Measurements from ENCODE around the gene SLC12A1.

The SLC12A1 gene

GRCh38 chr15:48330105-48330785 is 124.1 kb downstream of the SLC12A1 start:
- no peaks in the 10 kb centered on the region for H3F3A ChIP-seq (ENCODE audit: insufficient read depth, low read length)
- H3K27me3 ChIP-seq (ENCODE audit: insufficient read depth, low read length) = no peaks in the 10 kb centered on the region
- H3K36me3 ChIP-seq (ENCODE audit: insufficient read depth, low read length) = peaks cover 27% of the 10 kb centered on the region; the same call in 1 of the 2 replicates
- peaks cover 37% of the 10 kb centered on the region for H3K4me1 ChIP-seq (ENCODE audit: insufficient read depth, low read length, severe bottlenecking)
- peaks cover 26% of the 10 kb centered on the region for H3K79me2 ChIP-seq (ENCODE audit: insufficient read depth, low read length)
- no peak overlapping the region for H3K27ac ChIP-seq (ENCODE audit: low read depth, low read length, poor library complexity, severe bottlenecking)
- peak overlapping the region; percentile 90 for H3K9ac ChIP-seq (ENCODE audit: low read length)
- H3K9me2 ChIP-seq (ENCODE audit: low read depth, low read length) = no peaks in the 10 kb centered on the region
- no peak for TF ChIP-seq CTCF (IDR thresholded peaks at IDR 0.05; ENCODE audit: low read length)
- no peak for TF ChIP-seq EZH2 (IDR thresholded peaks at IDR 0.05; ENCODE audit: borderline replicate concordance, low read length)
- H3K4me3 ChIP-seq (ENCODE audit: low read depth, low read length, poor library complexity, severe bottlenecking) = peak overlapping the region; percentile 81
- H3K9me3 ChIP-seq (ENCODE audit: low read length) = no peaks in the 10 kb centered on the region
- H2AFZ ChIP-seq (ENCODE audit: low read length) = no peak overlapping the region
- no peaks in the 10 kb centered on the region for H4K20me1 ChIP-seq (ENCODE audit: insufficient read depth, low read length)
- peak overlapping the region; percentile 69 for H3K4me2 ChIP-seq (ENCODE audit: low read length)

GRCh38 chr15:48330855-48331795 is 125.0 kb downstream of the SLC12A1 start, which contains the start of gene DUT:
DUT (plus strand) TSS chr15:48331429; CDS start chr15:48331516, 87 bp downstream.
- Histone ChIP-seq H4K20me1 (ENCODE audit: insufficient read depth, low read length) (no peaks in the 10 kb centered on the region), H3K27me3 (ENCODE audit: insufficient read depth, low read length) (no peaks in the 10 kb centered on the region), H3K79me2 (ENCODE audit: insufficient read depth, low read length) (peaks cover 26% of the 10 kb centered on the region), H3K9ac (ENCODE audit: low read length) (peak within 1 kb of the TSS; percentile 90), H3K9me2 (ENCODE audit: low read depth, low read length) (no peaks in the 10 kb centered on the region), H3K27ac (ENCODE audit: low read depth, low read length, poor library complexity, severe bottlenecking) (peak within 1 kb of the TSS; percentile 74), H3K4me2 (ENCODE audit: low read length) (peak within 1 kb of the TSS; percentile 69), H3K4me1 (ENCODE audit: insufficient read depth, low read length, severe bottlenecking) (peaks cover 37% of the 10 kb centered on the region), H3F3A (ENCODE audit: insufficient read depth, low read length) (no peaks in the 10 kb centered on the region), H3K9me3 (ENCODE audit: low read length) (no peaks in the 10 kb centered on the region), H3K4me3 (ENCODE audit: low read depth, low read length, poor library complexity, severe bottlenecking) (peak within 1 kb of the TSS; percentile 81), H2AFZ (ENCODE audit: low read length) (no peak within 1 kb of the TSS; the same call in 1 of the 2 replicates), H3K36me3 (ENCODE audit: insufficient read depth, low read length) (peaks cover 34% of the 10 kb centered on the region; the same call in 1 of the 2 replicates)
- TF ChIP-seq EZH2 (IDR thresholded peaks at IDR 0.05; ENCODE audit: borderline replicate concordance, low read length) = no peak
- TF ChIP-seq CTCF (IDR thresholded peaks at IDR 0.05; ENCODE audit: low read length) = no peak

GRCh38 chr15:48331796-48332641 is 125.9 kb downstream of the SLC12A1 start:
- peak overlapping the region; percentile 69 for H3K4me2 ChIP-seq (ENCODE audit: low read length)
- H3K9me2 ChIP-seq (ENCODE audit: low read depth, low read length) = no peaks in the 10 kb centered on the region
- peak overlapping the region; percentile 74 for H3K27ac ChIP-seq (ENCODE audit: low read depth, low read length, poor library complexity, severe bottlenecking)
- H3K4me1 ChIP-seq (ENCODE audit: insufficient read depth, low read length, severe bottlenecking) = peaks cover 37% of the 10 kb centered on the region
- H3F3A ChIP-seq (ENCODE audit: insufficient read depth, low read length) = no peaks in the 10 kb centered on the region
- H4K20me1 ChIP-seq (ENCODE audit: insufficient read depth, low read length) = no peaks in the 10 kb centered on the region
- no peaks in the 10 kb centered on the region for H3K27me3 ChIP-seq (ENCODE audit: insufficient read depth, low read length)
- peak overlapping the region; percentile 90 for H3K9ac ChIP-seq (ENCODE audit: low read length)
- H2AFZ ChIP-seq (ENCODE audit: low read length) = no peak overlapping the region
- H3K79me2 ChIP-seq (ENCODE audit: insufficient read depth, low read length) = peaks cover 26% of the 10 kb centered on the region
- no peak for TF ChIP-seq CTCF (IDR thresholded peaks at IDR 0.05; ENCODE audit: low read length)
- TF ChIP-seq EZH2 (IDR thresholded peaks at IDR 0.05; ENCODE audit: borderline replicate concordance, low read length) = no peak
- H3K4me3 ChIP-seq (ENCODE audit: low read depth, low read length, poor library complexity, severe bottlenecking) = peak overlapping the region; percentile 81
- H3K36me3 ChIP-seq (ENCODE audit: insufficient read depth, low read length) = peaks cover 42% of the 10 kb centered on the region
- H3K9me3 ChIP-seq (ENCODE audit: low read length) = no peaks in the 10 kb centered on the region
